ENCODE data around the gene RAPGEF4.

Gene RAPGEF4

DNA sequence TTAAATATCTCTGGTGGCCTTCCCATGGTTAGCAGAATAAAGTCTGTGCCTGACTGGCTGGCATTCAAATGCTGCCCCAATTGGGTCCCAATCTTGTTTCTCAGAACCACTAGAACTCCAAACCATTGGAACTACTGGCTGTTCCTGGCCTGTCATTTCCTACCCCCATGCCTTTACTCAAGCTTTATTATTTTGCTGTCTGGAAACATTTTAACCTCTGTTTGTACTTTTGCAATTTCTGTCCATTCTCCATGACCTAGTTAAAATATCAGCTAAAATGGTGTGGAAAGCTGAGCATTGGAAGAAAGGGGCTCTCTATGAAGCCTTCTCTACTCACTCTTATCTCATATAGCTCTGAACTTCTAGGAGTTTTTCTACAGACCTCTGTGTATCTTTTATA is 38.7 kb downstream of the RAPGEF4 start:
- DNase-seq (ENCODE audit: low read depth, low spot score) = no peak
- CTCF ChIA-PET = interaction anchor here (1.2 to 1.6 kb wide), 2 partner anchors 70 to 157 kb away, joined by 3 read pairs; no protein-coding TSS in a partner anchor
- POLR2A ChIA-PET = no interaction called here
- H3K4me3 ChIP-seq (ENCODE audit: low read depth, low read length) = no peak overlapping the region
- TF ChIP-seq, protein P1, sequence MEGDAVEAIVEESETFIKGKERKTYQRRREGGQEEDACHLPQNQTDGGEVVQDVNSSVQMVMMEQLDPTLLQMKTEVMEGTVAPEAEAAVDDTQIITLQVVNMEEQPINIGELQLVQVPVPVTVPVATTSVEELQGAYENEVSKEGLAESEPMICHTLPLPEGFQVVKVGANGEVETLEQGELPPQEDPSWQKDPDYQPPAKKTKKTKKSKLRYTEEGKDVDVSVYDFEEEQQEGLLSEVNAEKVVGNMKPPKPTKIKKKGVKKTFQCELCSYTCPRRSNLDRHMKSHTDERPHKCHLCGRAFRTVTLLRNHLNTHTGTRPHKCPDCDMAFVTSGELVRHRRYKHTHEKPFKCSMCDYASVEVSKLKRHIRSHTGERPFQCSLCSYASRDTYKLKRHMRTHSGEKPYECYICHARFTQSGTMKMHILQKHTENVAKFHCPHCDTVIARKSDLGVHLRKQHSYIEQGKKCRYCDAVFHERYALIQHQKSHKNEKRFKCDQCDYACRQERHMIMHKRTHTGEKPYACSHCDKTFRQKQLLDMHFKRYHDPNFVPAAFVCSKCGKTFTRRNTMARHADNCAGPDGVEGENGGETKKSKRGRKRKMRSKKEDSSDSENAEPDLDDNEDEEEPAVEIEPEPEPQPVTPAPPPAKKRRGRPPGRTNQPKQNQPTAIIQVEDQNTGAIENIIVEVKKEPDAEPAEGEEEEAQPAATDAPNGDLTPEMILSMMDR (IDR thresholded peaks at IDR 0.05; ENCODE audit: insufficient read depth, low read length, missing control alignments) = no peak

- H3K4me3 ChIP-seq (ENCODE audit: low read depth, low read length) = no peak overlapping the region
- ChIA-PET POLR2A (no interaction called here), CTCF (interaction anchor here (1.2 to 1.6 kb wide), 2 partner anchors 71 to 156 kb away, joined by 3 read pairs; no protein-coding TSS in a partner anchor)
- TF ChIP-seq, protein P1 (IDR thresholded peaks at IDR 0.05; ENCODE audit: insufficient read depth, low read length, missing control alignments) = no peak
- DNase-seq (ENCODE audit: low read depth, low spot score) = no peak
Measured at GRCh38 chr2:172775319-172775718, 39.7 kb downstream of the RAPGEF4 start.

- TF ChIP-seq, protein P1 (IDR thresholded peaks at IDR 0.05; ENCODE audit: insufficient read depth, low read length, missing control alignments) = no peak
- CTCF ChIA-PET = interaction anchor here (1.0 kb wide), 1 partner anchor 23 kb away, joined by 3 read pairs; no protein-coding TSS in a partner anchor
- no peak for DNase-seq (ENCODE audit: low read depth, low spot score)
- POLR2A ChIA-PET = interaction anchor here (0.6 kb wide), 1 partner anchor 303 kb away, joined by 3 read pairs; no protein-coding TSS in a partner anchor
- no peak overlapping the region for H3K4me3 ChIP-seq (ENCODE audit: low read depth, low read length)
Measured at GRCh38 chr2:172777431-172777830, 41.8 kb downstream of the RAPGEF4 start.

- TF ChIP-seq, protein P1 (IDR thresholded peaks at IDR 0.05; ENCODE audit: insufficient read depth, low read length, missing control alignments) = no peak
- ChIA-PET POLR2A (no interaction called here), CTCF (no interaction called here)
- no peak overlapping the region for H3K4me3 ChIP-seq (ENCODE audit: low read depth, low read length)
- DNase-seq (ENCODE audit: low read depth, low spot score) = no peak
Measured at GRCh38 chr2:172782506-172783164, 47.0 kb downstream of the RAPGEF4 start.

DNA sequence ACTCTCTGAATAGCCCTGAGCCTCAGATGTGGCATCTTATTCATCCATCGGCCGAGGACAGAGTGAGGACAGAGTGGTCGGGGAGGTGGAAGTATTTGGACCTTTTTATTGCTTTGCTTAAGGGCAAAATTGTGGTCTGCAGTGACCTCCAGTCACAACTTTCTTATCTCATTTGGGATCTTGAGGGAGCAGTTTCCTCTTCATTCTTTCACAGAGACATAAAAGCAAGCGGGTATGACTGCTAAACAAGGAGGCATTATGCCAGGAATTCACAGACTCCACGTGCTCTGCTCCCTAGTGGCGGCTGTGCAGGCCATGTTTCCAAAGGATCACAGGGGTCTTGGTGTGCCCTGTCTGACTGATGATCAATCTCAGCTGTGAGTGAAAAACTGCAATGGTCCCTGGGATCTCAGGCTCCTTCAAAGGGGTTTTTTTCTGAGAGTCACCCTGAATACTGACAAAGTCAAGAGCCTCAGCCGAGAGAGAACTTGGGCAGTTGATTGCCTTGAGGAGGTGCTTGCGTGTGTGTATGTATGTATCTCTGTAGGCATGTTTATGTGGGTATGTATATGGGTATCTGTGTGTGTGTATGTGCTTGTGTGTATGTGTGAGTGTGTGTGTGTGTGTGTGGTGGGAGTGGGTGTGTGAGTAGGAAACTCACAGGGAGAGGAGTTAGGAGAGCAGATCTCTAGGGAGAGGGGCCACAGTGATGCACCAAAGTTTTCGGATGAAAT is 47.7 kb downstream of the RAPGEF4 start:
- TF ChIP-seq, protein P1 (IDR thresholded peaks at IDR 0.05; ENCODE audit: insufficient read depth, low read length, missing control alignments) = peak; percentile 33
- POLR2A ChIA-PET = no interaction called here
- CTCF ChIA-PET = no interaction called here
- peak; percentile 92 for DNase-seq (ENCODE audit: low read depth, low spot score)
- no peak overlapping the region for H3K4me3 ChIP-seq (ENCODE audit: low read depth, low read length)

- no peak for DNase-seq (ENCODE audit: low read depth, low spot score)
- CTCF ChIA-PET = interaction anchor here (1.1 to 2.7 kb wide), 4 partner anchors 18 to 422 kb away, joined by 3 to 11 read pairs (median 6); no protein-coding TSS in a partner anchor
- TF ChIP-seq, protein P1 (IDR thresholded peaks at IDR 0.05; ENCODE audit: insufficient read depth, low read length, missing control alignments) = no peak
- POLR2A ChIA-PET = no interaction called here
- H3K4me3 ChIP-seq (ENCODE audit: low read depth, low read length) = no peak overlapping the region
Measured at GRCh38 chr2:172788871-172789270, 53.2 kb downstream of the RAPGEF4 start.
